ENCODE measurements around the gene RAB1A.

Gene RAB1A

DNA sequence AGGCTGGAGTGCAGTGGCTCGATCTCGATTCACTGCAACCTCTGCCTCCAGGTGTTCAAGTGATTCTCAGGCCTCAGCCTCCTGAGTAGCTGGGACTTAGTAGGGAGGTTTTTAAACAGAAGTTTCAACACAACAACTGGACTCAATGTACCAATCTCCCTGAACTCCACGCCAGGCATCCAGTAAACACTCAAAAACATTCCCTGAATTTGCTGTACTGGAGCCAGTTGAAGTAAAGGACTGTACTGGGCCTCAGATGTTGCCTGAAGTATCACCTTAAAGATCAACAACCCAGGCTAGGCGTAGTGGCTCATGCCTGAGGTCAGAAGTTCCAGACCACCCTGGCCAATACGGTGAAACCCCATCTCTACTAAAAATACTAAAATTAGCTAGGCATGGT is 22.4 kb downstream of the RAB1A start:
- DNase-seq (ENCODE audit: low read depth), result no peak
- TF ChIP-seq CTCF (IDR thresholded peaks at IDR 0.05; ENCODE audit: low read depth, low read length, missing control alignments), result no peak
- H3K4me3 ChIP-seq (ENCODE audit: low read depth, low read length), result no peak overlapping the region

DNA sequence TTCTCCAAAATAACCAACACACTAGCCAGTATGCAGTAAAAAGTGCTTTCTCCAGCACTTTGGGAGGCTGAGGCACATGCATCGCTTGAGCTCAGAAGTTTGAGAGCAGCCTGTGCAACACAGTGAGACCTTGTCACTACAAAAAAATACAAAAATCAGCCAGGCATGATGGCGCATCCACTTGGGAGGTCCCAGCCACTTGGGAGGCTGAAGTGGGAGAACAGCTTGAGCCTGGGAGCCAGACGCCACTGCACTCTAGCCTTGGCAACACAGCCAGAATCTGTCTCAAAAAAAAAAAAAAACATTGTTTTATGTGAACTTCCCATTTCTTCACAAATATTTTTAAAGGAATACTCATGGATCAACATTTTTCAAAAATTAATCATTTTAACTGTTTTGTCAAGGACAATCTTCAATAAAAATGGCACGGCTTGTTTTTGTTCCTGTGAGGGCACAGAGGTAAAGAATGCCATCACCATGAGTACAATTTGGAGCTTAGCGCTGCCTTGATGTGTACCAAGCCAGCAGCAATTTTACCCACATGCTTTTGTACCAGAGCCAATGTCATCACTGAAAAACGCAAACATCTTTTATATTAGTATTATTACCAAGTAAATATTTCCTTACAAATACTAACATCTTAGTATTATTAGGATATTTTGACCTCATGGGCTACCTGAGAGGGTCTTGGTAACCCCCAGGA is 26.7 kb downstream of the RAB1A start:
- no peak for DNase-seq (ENCODE audit: low read depth)
- H3K4me3 ChIP-seq (ENCODE audit: low read depth, low read length), result no peak overlapping the region
- TF ChIP-seq CTCF (IDR thresholded peaks at IDR 0.05; ENCODE audit: low read depth, low read length, missing control alignments), result no peak

DNA sequence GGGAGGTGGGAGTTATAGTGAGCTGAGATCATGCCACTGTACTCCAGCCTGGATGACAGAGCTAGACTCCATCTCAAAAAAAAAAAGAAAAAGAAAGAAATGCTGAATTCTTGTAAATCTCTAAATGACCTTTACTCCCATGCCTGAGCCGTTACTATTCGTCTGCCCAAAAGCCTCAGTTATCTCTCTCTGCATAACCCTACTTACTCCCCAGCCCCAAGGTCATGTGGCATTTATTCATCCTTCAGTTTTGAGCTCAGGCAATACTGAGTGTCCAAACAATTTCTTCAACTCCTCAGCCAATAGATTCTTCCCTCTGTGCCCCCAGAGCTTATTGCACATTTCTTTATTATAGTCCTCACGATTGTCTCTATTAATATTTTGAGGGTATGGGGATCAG is 28.8 kb downstream of the RAB1A start:
- no peak for DNase-seq (ENCODE audit: low read depth)
- no peak overlapping the region for H3K4me3 ChIP-seq (ENCODE audit: low read depth, low read length)
- TF ChIP-seq CTCF (IDR thresholded peaks at IDR 0.05; ENCODE audit: low read depth, low read length, missing control alignments), result no peak

DNA sequence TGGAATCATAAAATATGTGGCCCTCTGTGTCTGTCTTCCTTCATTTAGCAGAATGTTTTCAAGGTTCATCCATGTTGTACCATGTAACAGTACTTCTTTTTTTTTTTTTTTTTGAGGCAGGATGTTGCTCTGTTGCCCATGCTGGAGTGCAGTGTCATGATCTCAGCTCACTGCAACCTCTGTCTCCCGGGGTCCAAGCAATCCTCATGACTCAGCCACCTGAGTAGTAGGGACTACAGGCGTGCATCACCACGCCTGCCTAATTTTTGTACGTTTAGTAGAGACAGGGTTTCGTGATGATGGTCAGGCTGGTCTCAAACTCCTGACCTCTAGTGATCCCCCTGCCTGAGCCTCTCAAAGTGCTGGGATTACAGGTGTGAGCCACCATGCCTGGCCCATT is 31.2 kb downstream of the RAB1A start:
- no peak overlapping the region for H3K4me3 ChIP-seq (ENCODE audit: low read depth, low read length)
- no peak for TF ChIP-seq CTCF (IDR thresholded peaks at IDR 0.05; ENCODE audit: low read depth, low read length, missing control alignments)
- no peak for DNase-seq (ENCODE audit: low read depth)

- DNase-seq (ENCODE audit: low read depth), result no peak
- H3K4me3 ChIP-seq (ENCODE audit: low read depth, low read length), result no peak overlapping the region
- no peak for TF ChIP-seq CTCF (IDR thresholded peaks at IDR 0.05; ENCODE audit: low read depth, low read length, missing control alignments)
Observed at GRCh38 chr2:65097844-65098243, 32.1 kb downstream of the RAB1A start.

GRCh38 chr2:65096948-65097347 is 33.0 kb downstream of the RAB1A start:
- DNase-seq (ENCODE audit: low read depth), result no peak
- no peak overlapping the region for H3K4me3 ChIP-seq (ENCODE audit: low read depth, low read length)
- no peak for TF ChIP-seq CTCF (IDR thresholded peaks at IDR 0.05; ENCODE audit: low read depth, low read length, missing control alignments)

- DNase-seq (ENCODE audit: low read depth), result no peak
- no peak overlapping the region for H3K4me3 ChIP-seq (ENCODE audit: low read depth, low read length)
- TF ChIP-seq CTCF (IDR thresholded peaks at IDR 0.05; ENCODE audit: low read depth, low read length, missing control alignments), result no peak
Observed at GRCh38 chr2:65093211-65093610, 36.7 kb downstream of the RAB1A start.

Data from GM12864 (cell line).